Spleen (tissue), 11 donors: Measurements from ENCODE around the gene REC114. TPM values are rescaled to one million over a fixed set of nuclear protein-coding genes. Genes with fewer than 3 reads are reported as not detected.
A peak's percentile ranks its signal among the peaks of the same experiment; 100 is the strongest.

Source experiments
- DNase-seq: peaks from one replicate; pipeline ENCODE4 v3.0.0-alpha.2; 2020
- H3K27ac ChIP-seq, 8 donors: fragments of 200-600 bp; sonication (generic) in 7 of 8; 1 replicate in 4 of 8; 2 replicates in 4 of 8; pipeline versions ENCODE4 v1.5.0 to v1.8.0; 2016 to 2021; ENCODE audit warnings: inconsistent platforms in 4 of 8, mild to moderate bottlenecking in 4 of 8, moderate library complexity in 1 of 8
- H3K27me3 ChIP-seq, 7 donors: fragments of 200-600 bp; sonication (generic) in 6 of 7; replicated peaks in 1 of 7; 1 replicate in 4 of 7; 2 replicates in 3 of 7; pipeline versions ENCODE4 v1.5.0 to v1.8.0; 2016 to 2021; ENCODE audit warnings: inconsistent platforms in 3 of 7, mild to moderate bottlenecking in 1 of 7
- H3K36me3 ChIP-seq, 6 donors: fragments of 200-600 bp; sonication (generic) in 5 of 6; 1 replicate in 4 of 6; 2 replicates in 2 of 6; pipeline versions ENCODE4 v1.5.0 to v1.8.0; 2016 to 2021; ENCODE audit warnings: inconsistent platforms in 2 of 6
- H3K4me1 ChIP-seq, 6 donors: fragments of 200-600 bp; sonication (generic) in 5 of 6; 1 replicate in 3 of 6; 2 replicates in 3 of 6; pipeline versions ENCODE4 v1.5.0 to v1.8.0; 2016 to 2021; ENCODE audit warnings: inconsistent platforms in 3 of 6
- H3K4me3 ChIP-seq, 8 donors: fragments of 200-600 bp; sonication (generic) in 7 of 8; 1 replicate in 4 of 8; 2 replicates in 4 of 8; pipeline versions ENCODE4 v1.5.0 to v1.8.0; 2016 to 2021; ENCODE audit warnings: inconsistent platforms in 4 of 8, mild to moderate bottlenecking in 4 of 8, moderate library complexity in 2 of 8
- H3K9me3 ChIP-seq, 8 donors: fragments of 200-600 bp; sonication (generic) in 7 of 8; 1 replicate in 4 of 8; 2 replicates in 4 of 8; pipeline versions ENCODE4 v1.5.0 to v1.8.0; 2016 to 2021; ENCODE audit warnings: inconsistent platforms in 4 of 8
- POLR2A ChIP-seq, 3 donors: fragments of 450-650 bp; IDR thresholded peaks; one replicate each; pipeline ENCODE4 v1.5.1; 2017; ENCODE audit warnings: antibody characterized with exemption in 3 of 3, mild to moderate bottlenecking in 1 of 3
- POLR2AphosphoS5 ChIP-seq, 3 donors: sonication (generic); formaldehyde crosslinking; IDR thresholded peaks; one replicate each; pipeline ENCODE4 v1.5.1; 2017; ENCODE audit warnings: antibody characterized with exemption in 3 of 3
- WGBS, 5 donors: extraction: QIAGEN DNeasy Blood & Tissue Kit in 3 of 5; methylation state at CpG; one replicate each; pipeline versions ENCODE4 v1.1.5 to v1.1.7; 2013 to 2018; 5-methylcytosine and 5-hydroxymethylcytosine counted together
- intact Hi-C: fragments of 100-400 bp; cut with DNase I; formaldehyde crosslinking; loops from one replicate; pipeline ENCODE4 v1.15.0; 2023; ENCODE audit warnings: low total_unique reads
- polyA plus RNA-seq, 3 donors: library from polyadenylated mRNA; stranded (reverse); fragments of 200-250 nt; gene quantifications; one replicate each; pipeline ENCODE4 v1.2.1, GENCODE V29; 2013
- total RNA-seq, 7 donors: library from RNA; depleted of rRNA in 3 of 7; stranded (reverse); fragments of >200 nt in 3 of 7; fragmentation: NEBNext Ultra II Directional in 4 of 7; extraction: Animal tissue kit (Norgen Biotek cat#: 25700) in 4 of 7; gene quantifications; one replicate each; pipeline versions ENCODE4 v1.1.0 to v1.2.1, GENCODE V29; 2016 to 2021
- TF ChIP-seq, protein P1 (sequence below), 11 experiments: fragments of 200-600 bp in 7 of 11; fragments of 450-650 bp in 4 of 11; sonication (generic) in 4 of 11; IDR thresholded peaks in 8 of 11; conservative IDR thresholded peaks in 3 of 11; 1 replicate in 7 of 11; 2 replicates in 4 of 11; pipeline versions ENCODE4 v1.4.0 to v1.8.0; 2016 to 2021; ENCODE audit warnings: antibody characterized with exemption in 11 of 11, inconsistent platforms in 4 of 11, mild to moderate bottlenecking in 1 of 11
- donor health status: healthy with polysubstance abuse.
- donor health status: DM: no; HTN: no; CAD: no; lungs with moderate emphysema.
- donor health status: DM: no; HTN: no; CAD: no.
- donor health status: Bipolar disorder and iron deficiency.
- donor health status: healthy.
- donor health status: DM: no; HTN: no; CAD: no.
- donor health status: DM: yes; HTN: yes; CAD: no.

REC114 gene
- total and polyA plus RNA-seq, 10 donors = not detected

DNA sequence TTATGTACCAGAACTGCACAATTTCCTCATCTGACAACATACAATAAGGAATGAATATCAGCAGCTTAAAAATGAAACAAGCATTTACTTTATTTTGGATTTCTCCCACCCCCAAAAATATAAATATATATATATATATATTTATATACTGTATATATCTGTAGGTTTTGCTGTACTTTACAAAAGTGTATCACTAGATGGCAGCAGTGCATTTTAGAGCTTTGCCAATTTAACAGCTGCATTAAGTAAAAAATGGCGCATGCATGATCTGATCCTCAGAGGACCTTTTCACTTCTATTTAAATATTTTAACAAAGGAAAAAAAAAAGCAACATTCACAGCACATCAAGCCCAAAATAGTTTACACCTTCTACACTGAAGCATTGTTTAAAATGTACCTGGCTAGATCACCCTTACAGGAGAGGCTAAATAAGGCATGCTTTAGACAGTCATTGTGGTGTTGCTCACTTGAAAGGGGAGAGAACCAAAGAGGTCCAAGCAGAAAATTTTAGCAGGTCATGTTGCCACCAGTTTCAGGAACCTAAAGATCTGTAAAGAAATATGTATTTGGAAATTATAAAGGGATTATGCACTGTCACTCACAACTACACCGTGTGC lies 117.6 kb downstream of the REC114 start:
- Histone ChIP-seq H3K9me3 (no peaks in the 10 kb centered on the region), H3K36me3 (peaks cover 0 to 97% (median 61%) of the 10 kb centered on the region in 6 donors), H3K27ac (no peak overlapping the region), H3K27me3 (no peaks in the 10 kb centered on the region), H3K4me3 (no peak overlapping the region), H3K4me1 (peaks cover 0 to 24% (median 3%) of the 10 kb centered on the region in 6 donors)
- intact Hi-C loops = loop anchor here (5.0 kb wide), 1 partner anchor 77 kb away; no protein-coding TSS in a partner anchor
- no peak for TF ChIP-seq POLR2A (IDR thresholded peaks at IDR 0.05)
- no peak for TF ChIP-seq POLR2AphosphoS5 (IDR thresholded peaks at IDR 0.05)
- TF ChIP-seq, protein P1, sequence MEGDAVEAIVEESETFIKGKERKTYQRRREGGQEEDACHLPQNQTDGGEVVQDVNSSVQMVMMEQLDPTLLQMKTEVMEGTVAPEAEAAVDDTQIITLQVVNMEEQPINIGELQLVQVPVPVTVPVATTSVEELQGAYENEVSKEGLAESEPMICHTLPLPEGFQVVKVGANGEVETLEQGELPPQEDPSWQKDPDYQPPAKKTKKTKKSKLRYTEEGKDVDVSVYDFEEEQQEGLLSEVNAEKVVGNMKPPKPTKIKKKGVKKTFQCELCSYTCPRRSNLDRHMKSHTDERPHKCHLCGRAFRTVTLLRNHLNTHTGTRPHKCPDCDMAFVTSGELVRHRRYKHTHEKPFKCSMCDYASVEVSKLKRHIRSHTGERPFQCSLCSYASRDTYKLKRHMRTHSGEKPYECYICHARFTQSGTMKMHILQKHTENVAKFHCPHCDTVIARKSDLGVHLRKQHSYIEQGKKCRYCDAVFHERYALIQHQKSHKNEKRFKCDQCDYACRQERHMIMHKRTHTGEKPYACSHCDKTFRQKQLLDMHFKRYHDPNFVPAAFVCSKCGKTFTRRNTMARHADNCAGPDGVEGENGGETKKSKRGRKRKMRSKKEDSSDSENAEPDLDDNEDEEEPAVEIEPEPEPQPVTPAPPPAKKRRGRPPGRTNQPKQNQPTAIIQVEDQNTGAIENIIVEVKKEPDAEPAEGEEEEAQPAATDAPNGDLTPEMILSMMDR (IDR thresholded peaks at IDR 0.05 in 8 of 11, conservative IDR thresholded peaks at IDR 0.05 in 3 of 11) = peak in 6 of 11 experiments; percentile 31 to 62 (median 48)
- WGBS, 5 donors = 66 to 75% (median 71%) methylated on average over 2 of the region's 2 CpGs
- DNase-seq = no peak

GRCh38 chr15:73564255-73564654 lies 121.3 kb downstream of the REC114 start:
- 40 to 45% (median 42%) methylated on average over 6 of the region's 6 CpGs for WGBS, 5 donors
- intact Hi-C loops = loop anchor here (5.0 kb wide), 1 partner anchor 73 kb away; no protein-coding TSS in a partner anchor
- peaks cover 0 to 24% (median 3%) of the 10 kb centered on the region in 6 donors for H3K4me1 ChIP-seq
- no peaks in the 10 kb centered on the region for H3K9me3 ChIP-seq
- no peak for TF ChIP-seq POLR2AphosphoS5 (IDR thresholded peaks at IDR 0.05)
- TF ChIP-seq POLR2A (IDR thresholded peaks at IDR 0.05) = no peak
- TF ChIP-seq, protein P1 (IDR thresholded peaks at IDR 0.05 in 8 of 11, conservative IDR thresholded peaks at IDR 0.05 in 3 of 11) = no peak
- DNase-seq = no peak
- peak overlapping the region in 1 of 8 donors; percentile 10 for H3K27ac ChIP-seq
- H3K4me3 ChIP-seq = no peak overlapping the region
- H3K27me3 ChIP-seq = no peaks in the 10 kb centered on the region
- H3K36me3 ChIP-seq = peaks cover 0 to 97% (median 69%) of the 10 kb centered on the region in 6 donors

DNA sequence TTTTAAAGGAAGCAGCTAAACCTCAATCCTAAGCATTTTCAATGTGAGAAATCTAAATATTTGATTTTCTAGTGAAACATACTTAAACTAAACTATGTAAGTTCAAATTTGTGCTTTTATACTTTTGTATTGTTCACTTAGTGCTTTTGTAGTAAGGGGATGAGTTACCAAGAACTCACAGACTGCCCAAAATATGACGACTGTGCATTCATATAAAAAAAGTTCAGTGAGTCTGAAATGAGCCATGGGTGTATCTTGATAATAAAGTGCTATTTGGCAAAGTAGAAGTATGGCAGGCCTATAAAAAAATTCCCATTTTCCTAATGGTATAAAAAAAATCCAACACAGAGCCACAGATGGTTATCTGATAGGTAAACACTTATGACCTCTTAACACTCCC lies 124.1 kb downstream of the REC114 start:
- Histone ChIP-seq H3K36me3 (peaks cover 0 to 100% (median 76%) of the 10 kb centered on the region in 6 donors), H3K9me3 (no peaks in the 10 kb centered on the region), H3K4me1 (peaks cover 0 to 29% (median 7%) of the 10 kb centered on the region in 6 donors), H3K27me3 (no peaks in the 10 kb centered on the region), H3K4me3 (no peak overlapping the region), H3K27ac (no peak overlapping the region)
- intact Hi-C loops = no loop called here
- TF ChIP-seq, protein P1 (IDR thresholded peaks at IDR 0.05 in 8 of 11, conservative IDR thresholded peaks at IDR 0.05 in 3 of 11) = no peak
- TF ChIP-seq POLR2AphosphoS5 (IDR thresholded peaks at IDR 0.05) (no peak), POLR2A (IDR thresholded peaks at IDR 0.05) (no peak)
- 90 to 98% (median 95%) methylated on average over 1 of the region's 1 CpG for WGBS, 5 donors
- DNase-seq = no peak

DNA sequence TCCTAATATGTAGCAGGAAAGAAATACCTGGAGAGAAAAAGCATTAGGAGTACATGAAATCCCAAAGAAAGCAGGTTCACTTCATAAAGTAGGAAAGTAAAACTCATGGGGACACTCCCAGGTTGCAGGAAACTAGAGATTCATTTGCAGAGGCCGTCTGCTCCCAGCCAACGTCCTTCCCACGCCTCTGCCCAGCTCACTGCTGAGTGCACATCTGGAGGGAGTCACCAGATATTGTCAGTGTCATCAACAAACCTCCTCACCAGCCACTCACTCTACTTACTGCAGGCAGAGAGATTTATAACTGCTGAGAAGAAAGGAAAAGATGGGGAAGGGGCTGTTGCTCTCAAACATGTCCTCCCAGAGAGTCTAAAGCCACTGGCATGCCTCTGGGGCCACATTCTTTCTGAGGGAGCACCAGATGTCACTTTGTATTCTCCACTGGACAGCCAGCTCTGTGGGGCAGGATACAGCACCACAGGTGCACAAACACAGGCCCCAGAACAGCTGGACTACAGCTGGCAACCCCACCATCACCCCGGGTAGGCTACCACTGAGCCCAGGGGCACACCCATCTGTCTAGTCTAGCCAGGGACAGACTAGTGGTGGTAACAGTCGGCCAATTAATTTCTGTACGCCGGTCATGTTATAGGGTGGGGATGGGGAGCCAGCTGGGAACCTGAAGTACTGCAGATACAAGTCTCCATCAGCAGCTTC lies 125.8 kb downstream of the REC114 start:
- intact Hi-C loops = no loop called here
- H3K9me3 ChIP-seq = no peaks in the 10 kb centered on the region
- no peaks in the 10 kb centered on the region for H3K27me3 ChIP-seq
- peaks cover 0 to 37% (median 7%) of the 10 kb centered on the region in 6 donors for H3K4me1 ChIP-seq
- 89 to 95% (median 92%) methylated on average over 7 of the region's 7 CpGs for WGBS, 5 donors
- no peak overlapping the region for H3K27ac ChIP-seq
- no peak overlapping the region for H3K4me3 ChIP-seq
- TF ChIP-seq POLR2A (IDR thresholded peaks at IDR 0.05) (no peak), POLR2AphosphoS5 (IDR thresholded peaks at IDR 0.05) (no peak)
- TF ChIP-seq, protein P1 (IDR thresholded peaks at IDR 0.05 in 8 of 11, conservative IDR thresholded peaks at IDR 0.05 in 3 of 11) = no peak
- H3K36me3 ChIP-seq = peaks cover 0 to 100% (median 76%) of the 10 kb centered on the region in 6 donors
- DNase-seq = no peak
